ENCODE results near the gene ZNF654. TPM values are rescaled to one million over a fixed set of nuclear protein-coding genes. Genes with fewer than 3 reads are reported as not detected.

Gene ZNF654
- total RNA-seq, 1 donor from 2014 or later, result 16.7 TPM

DNA sequence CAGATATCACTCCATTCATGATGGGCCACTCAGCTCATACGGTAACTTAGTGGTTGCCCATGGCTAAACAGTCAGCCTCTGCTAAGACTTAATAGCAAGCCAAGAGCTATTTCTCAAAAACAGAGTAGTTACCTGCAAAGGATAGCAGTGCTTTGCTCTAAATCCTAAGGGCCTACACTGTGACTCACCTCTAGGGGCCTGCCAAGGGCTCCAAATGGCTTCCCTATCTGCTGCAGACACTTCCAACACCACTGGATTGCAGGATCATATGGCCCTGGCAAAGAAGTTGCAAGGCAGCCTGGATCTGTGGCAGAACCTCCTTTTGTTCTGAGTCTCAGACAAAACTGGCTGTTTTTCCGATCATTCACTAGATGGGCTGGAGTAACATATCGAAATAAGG is 18.1 kb upstream of the ZNF654 start:
- no peaks in the 10 kb centered on the region for H3K4me1 ChIP-seq
- no peaks in the 10 kb centered on the region for H3K9me3 ChIP-seq
- H3K27me3 ChIP-seq, result no peaks in the 10 kb centered on the region
- no peak overlapping the region for H3K27ac ChIP-seq
- no peak for DNase-seq (ENCODE audit: extremely low spot score in 2 of 2)
- TF ChIP-seq, protein P1, sequence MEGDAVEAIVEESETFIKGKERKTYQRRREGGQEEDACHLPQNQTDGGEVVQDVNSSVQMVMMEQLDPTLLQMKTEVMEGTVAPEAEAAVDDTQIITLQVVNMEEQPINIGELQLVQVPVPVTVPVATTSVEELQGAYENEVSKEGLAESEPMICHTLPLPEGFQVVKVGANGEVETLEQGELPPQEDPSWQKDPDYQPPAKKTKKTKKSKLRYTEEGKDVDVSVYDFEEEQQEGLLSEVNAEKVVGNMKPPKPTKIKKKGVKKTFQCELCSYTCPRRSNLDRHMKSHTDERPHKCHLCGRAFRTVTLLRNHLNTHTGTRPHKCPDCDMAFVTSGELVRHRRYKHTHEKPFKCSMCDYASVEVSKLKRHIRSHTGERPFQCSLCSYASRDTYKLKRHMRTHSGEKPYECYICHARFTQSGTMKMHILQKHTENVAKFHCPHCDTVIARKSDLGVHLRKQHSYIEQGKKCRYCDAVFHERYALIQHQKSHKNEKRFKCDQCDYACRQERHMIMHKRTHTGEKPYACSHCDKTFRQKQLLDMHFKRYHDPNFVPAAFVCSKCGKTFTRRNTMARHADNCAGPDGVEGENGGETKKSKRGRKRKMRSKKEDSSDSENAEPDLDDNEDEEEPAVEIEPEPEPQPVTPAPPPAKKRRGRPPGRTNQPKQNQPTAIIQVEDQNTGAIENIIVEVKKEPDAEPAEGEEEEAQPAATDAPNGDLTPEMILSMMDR (IDR thresholded peaks at IDR 0.05), result no peak
- TF ChIP-seq POLR2A (IDR thresholded peaks at IDR 0.05) (no peak), POLR2AphosphoS5 (IDR thresholded peaks at IDR 0.05; ENCODE audit: insufficient read depth in 1 of 2, low read depth in 1 of 2) (no peak)
- H3K4me3 ChIP-seq, result no peak overlapping the region
- intact Hi-C loops (cut with DNase I), result no loop called here
- no peaks in the 10 kb centered on the region for H3K36me3 ChIP-seq

DNA sequence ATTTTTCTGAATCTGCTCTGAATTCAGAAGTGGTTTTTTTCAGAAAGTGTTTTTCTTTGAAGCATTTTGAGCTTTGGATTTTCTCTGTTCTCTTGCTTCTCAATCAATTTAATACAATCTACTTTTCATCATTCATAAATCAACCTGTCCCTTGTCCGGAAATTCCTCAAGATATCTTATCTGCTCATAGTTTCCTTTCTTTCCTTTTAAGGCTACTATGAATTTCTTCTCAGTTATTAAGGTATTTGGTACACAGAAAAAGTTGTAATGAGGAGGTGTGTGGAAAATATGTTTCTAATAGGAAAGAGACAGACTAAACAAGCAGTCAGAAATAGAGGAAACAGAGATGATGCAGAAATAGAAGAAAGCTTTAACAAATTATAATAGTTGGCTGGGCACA is 14.6 kb upstream of the ZNF654 start:
- TF ChIP-seq, protein P1 (IDR thresholded peaks at IDR 0.05), result no peak
- TF ChIP-seq POLR2AphosphoS5 (IDR thresholded peaks at IDR 0.05; ENCODE audit: insufficient read depth in 1 of 2, low read depth in 1 of 2), result no peak
- Histone ChIP-seq H3K36me3 (no peaks in the 10 kb centered on the region), H3K4me1 (no peaks in the 10 kb centered on the region), H3K27me3 (no peaks in the 10 kb centered on the region), H3K27ac (no peak overlapping the region), H3K4me3 (no peak overlapping the region), H3K9me3 (no peaks in the 10 kb centered on the region)
- intact Hi-C loops (cut with DNase I), result no loop called here
- no peak for DNase-seq (ENCODE audit: extremely low spot score in 2 of 2)

DNA sequence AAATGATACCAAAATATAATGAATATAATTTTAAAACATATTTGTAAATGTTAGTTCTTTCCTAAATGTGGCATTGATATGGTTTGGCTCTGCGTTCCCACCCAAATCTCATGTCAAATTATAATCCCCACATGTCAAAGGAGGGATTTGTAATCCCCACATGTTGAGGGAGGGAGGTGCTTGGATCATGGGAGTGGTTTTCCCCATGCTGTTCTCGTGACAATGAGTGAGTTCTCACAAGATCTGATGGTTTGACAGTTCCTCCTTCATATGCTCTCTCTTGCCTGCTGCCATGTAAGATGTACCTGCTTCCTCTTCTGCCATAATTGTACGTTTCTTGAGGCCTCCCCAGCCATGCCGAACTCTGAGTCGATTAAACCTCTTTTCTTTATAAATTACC is 12.3 kb upstream of the ZNF654 start:
- Histone ChIP-seq H3K9me3 (no peaks in the 10 kb centered on the region), H3K36me3 (no peaks in the 10 kb centered on the region), H3K27ac (no peak overlapping the region), H3K4me3 (no peak overlapping the region), H3K4me1 (no peaks in the 10 kb centered on the region), H3K27me3 (no peaks in the 10 kb centered on the region)
- TF ChIP-seq, protein P1 (IDR thresholded peaks at IDR 0.05), result no peak
- TF ChIP-seq POLR2AphosphoS5 (IDR thresholded peaks at IDR 0.05; ENCODE audit: insufficient read depth in 1 of 2, low read depth in 1 of 2) (no peak), POLR2A (IDR thresholded peaks at IDR 0.05) (no peak)
- intact Hi-C loops (cut with DNase I), result no loop called here
- DNase-seq (ENCODE audit: extremely low spot score in 2 of 2), result no peak

DNA sequence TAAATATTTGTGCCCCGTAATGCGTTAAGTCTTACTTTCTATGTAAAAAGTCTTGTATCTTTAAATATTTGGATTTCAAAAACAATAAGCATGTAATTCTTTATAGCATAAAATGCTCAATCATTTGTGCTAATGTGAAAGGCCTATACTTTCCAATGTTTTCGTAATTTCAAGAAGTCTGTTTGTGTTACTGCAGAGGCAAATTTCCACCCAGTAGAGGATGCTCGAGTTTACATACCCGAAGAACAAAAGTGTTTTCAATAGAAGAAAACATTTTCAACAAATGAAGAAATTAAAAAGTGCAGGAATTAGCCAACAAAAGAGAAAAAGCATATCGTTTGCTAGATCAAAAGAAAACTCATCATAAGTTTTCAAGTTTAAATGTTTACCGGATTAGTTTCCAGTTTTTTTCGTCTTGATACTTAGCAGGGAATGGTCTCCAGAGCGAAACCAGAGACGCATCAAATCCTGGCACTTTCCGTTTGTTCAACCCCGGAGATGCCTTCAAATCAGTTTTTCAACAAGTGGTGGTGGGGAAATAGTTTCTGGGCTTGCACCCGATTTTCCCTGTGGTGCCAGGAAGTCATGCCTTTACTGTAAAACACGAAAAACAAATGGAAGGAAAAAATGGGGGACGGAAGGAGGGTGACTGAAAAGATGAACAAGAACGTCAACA is 1.3 kb upstream of the ZNF654 start:
- H3K4me3 ChIP-seq, result peak overlapping the region; percentile 73 to 97
- H3K36me3 ChIP-seq, result peaks cover 0 to 13% of the 10 kb centered on the region in 2 donors
- no peaks in the 10 kb centered on the region for H3K27me3 ChIP-seq
- DNase-seq (ENCODE audit: extremely low spot score in 2 of 2), result no peak
- H3K27ac ChIP-seq, result peak overlapping the region; percentile 99
- no peaks in the 10 kb centered on the region for H3K9me3 ChIP-seq
- intact Hi-C loops (cut with DNase I), result no loop called here
- TF ChIP-seq POLR2AphosphoS5 (IDR thresholded peaks at IDR 0.05; ENCODE audit: insufficient read depth in 1 of 2, low read depth in 1 of 2) (no peak), POLR2A (IDR thresholded peaks at IDR 0.05) (no peak)
- TF ChIP-seq, protein P1 (IDR thresholded peaks at IDR 0.05), result no peak
- H3K4me1 ChIP-seq, result peaks cover 43% of the 10 kb centered on the region

DNA sequence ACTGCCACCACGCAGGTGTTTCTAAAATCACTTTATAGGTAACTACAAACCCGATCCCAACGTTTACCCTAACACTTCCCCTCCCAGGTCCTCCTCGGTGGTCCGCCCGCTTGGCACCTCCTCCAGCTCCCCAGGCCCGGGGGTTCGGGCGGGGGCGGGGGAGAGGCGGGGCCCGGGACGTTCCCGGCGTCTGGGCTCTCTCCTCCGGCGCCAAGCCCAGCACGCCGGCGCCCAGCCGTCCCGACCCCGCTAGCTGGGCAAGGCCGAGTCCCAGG is 812 bp upstream of the ZNF654 start:
- Histone ChIP-seq H3K4me3 (peak overlapping the region; percentile 73 to 97), H3K27me3 (no peaks in the 10 kb centered on the region), H3K27ac (peak overlapping the region; percentile 99), H3K9me3 (no peaks in the 10 kb centered on the region), H3K4me1 (peaks cover 48% of the 10 kb centered on the region), H3K36me3 (peaks cover 0 to 13% of the 10 kb centered on the region in 2 donors)
- DNase-seq (ENCODE audit: extremely low spot score in 2 of 2), result peak in 1 of 2 donors; percentile 88
- intact Hi-C loops (cut with DNase I), result no loop called here
- TF ChIP-seq, protein P1 (IDR thresholded peaks at IDR 0.05), result no peak
- no peak for TF ChIP-seq POLR2AphosphoS5 (IDR thresholded peaks at IDR 0.05; ENCODE audit: insufficient read depth in 1 of 2, low read depth in 1 of 2)
- no peak for TF ChIP-seq POLR2A (IDR thresholded peaks at IDR 0.05)
